Testis (tissue), 2 donors: ENCODE results near the gene CSNK2A2.

Experiments used
- CTCF ChIP-seq, 3 experiments: fragments of 450-650 bp in 2 of 3; fragments of 200-600 bp in 1 of 3; sonication (generic) in 1 of 3; IDR thresholded peaks; one replicate each; pipeline ENCODE4 v1.5.1; 2016 to 2019; ENCODE audit warnings: antibody characterized with exemption in 3 of 3, mild to moderate bottlenecking in 2 of 3, moderate library complexity in 1 of 3
- POLR2A ChIP-seq: fragments of 450-650 bp; IDR thresholded peaks from one replicate; pipeline ENCODE4 v1.6.1; 2017; ENCODE audit warnings: antibody characterized with exemption, mild to moderate bottlenecking, moderate library complexity

DNA sequence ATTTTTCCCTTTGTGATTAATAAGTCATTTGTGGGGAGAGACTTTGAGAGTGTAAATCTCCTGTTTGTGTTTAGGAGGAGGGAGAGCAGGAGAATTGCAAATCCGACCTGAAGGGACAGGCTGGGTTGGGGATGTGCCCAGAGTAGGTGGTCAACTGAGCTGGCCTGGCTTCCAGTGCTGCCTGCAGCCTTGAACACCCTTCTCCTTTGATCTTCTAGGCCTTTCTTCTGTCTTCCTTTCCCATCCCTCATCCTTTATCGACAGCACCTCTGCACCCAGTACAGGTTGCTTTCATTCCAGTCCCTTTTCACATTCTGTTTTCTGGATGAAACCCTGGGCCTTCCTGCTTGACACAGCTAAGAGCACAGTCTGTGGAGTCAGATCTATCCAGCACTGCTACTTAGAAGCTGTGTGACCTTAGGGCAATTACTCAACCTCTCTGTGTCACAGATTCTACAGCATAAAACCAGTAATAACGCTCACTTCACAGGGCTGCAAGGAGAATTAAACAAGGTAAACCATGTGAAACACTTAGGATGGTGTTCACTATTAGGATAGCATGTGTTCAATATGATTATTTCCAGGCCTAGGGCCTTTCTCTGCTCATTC lies 1.0 kb upstream of the CSNK2A2 start:
- TF ChIP-seq CTCF (IDR thresholded peaks at IDR 0.05): no peak
- no peak for TF ChIP-seq POLR2A
